SU-DHL-6 (cell line): ENCODE results near the gene DPH2.

ENCODE experiments used
- H2AFZ ChIP-seq: fragments of 200-600 bp; sonication (generic); 2 replicates; pipeline ENCODE4 v1.6.1; 2014; ENCODE audit warnings: low read depth, mild to moderate bottlenecking, moderate library complexity, mixed read lengths, antibody characterized with exemption, low read length; ENCODE audit not compliant: severe bottlenecking
- H3F3A ChIP-seq: fragments of 200-600 bp; shearing (Covaris generic); 2 replicates; pipeline ENCODE4 v1.6.0; 2016; ENCODE audit warnings: antibody characterized with exemption, mild to moderate bottlenecking; ENCODE audit not compliant: insufficient read depth
- H3K27ac ChIP-seq: fragments of 200-600 bp; sonication (generic); 2 replicates; pipeline ENCODE4 v1.5.1; 2016; ENCODE audit warnings: low read depth, mild to moderate bottlenecking, low read length, moderate library complexity, mixed read lengths
- H3K27me3 ChIP-seq: fragments of 200-600 bp; sonication (generic), shearing (Covaris generic); 2 replicates; pipeline ENCODE4 v1.6.0; 2014; ENCODE audit warnings: mild to moderate bottlenecking, low read length
- H3K36me3 ChIP-seq: fragments of 200-600 bp; sonication (generic); 2 replicates; pipeline ENCODE4 v1.6.1; 2014; ENCODE audit warnings: mild to moderate bottlenecking, low read length, mixed read lengths
- H3K4me2 ChIP-seq: fragments of 300-600, 200-600 bp; shearing (Covaris generic), sonication (generic); 2 replicates; pipeline ENCODE4 v1.6.0; 2014; ENCODE audit warnings: low read length, low read depth, mild to moderate bottlenecking; ENCODE audit not compliant: poor library complexity, severe bottlenecking
- H3K4me3 ChIP-seq: fragments of 200-600 bp; sonication (generic); 2 replicates; pipeline ENCODE4 v1.5.1; 2014; ENCODE audit warnings: antibody characterized with exemption, low read length, mild to moderate bottlenecking, mixed read lengths; ENCODE audit not compliant: insufficient read depth, poor library complexity, severe bottlenecking
- H3K79me2 ChIP-seq: fragments of 200-600 bp; sonication (generic); 2 replicates; pipeline ENCODE4 v1.6.1; 2014; ENCODE audit warnings: mild to moderate bottlenecking, low read length, moderate library complexity; ENCODE audit not compliant: insufficient read depth
- H3K9ac ChIP-seq: fragments of 200-600 bp; sonication (generic); 2 replicates; pipeline ENCODE4 v1.7.0; 2014; ENCODE audit warnings: mild to moderate bottlenecking, low read length
- H3K9me2 ChIP-seq: fragments of 200-600 bp; sonication (generic); replicated peaks from 2 replicates; pipeline ENCODE4 v1.6.1; 2014; ENCODE audit warnings: low read length; ENCODE audit not compliant: insufficient read depth
- H3K9me3 ChIP-seq: fragments of 200-600 bp; sonication (generic); 2 replicates; pipeline ENCODE4 v1.6.1; 2014; ENCODE audit warnings: low read length, mixed read lengths; ENCODE audit not compliant: insufficient read depth
- H4K20me1 ChIP-seq: fragments of 200-600 bp; sonication (generic); 2 replicates; pipeline ENCODE4 v1.6.1; 2014; ENCODE audit warnings: low read depth, mild to moderate bottlenecking, antibody characterized with exemption, low read length, moderate library complexity, mixed read lengths
- CTCF ChIP-seq: fragments of 200-600 bp; sonication (generic); IDR thresholded peaks from one replicate; pipeline ENCODE4 v1.5.1; 2017; ENCODE audit warnings: antibody characterized with exemption, mild to moderate bottlenecking, low read length, moderate library complexity; ENCODE audit not compliant: insufficient read depth, poor library complexity, severe bottlenecking
- EZH2phosphoT487 ChIP-seq: fragments of 200-600 bp; sonication (generic), shearing (Covaris generic); conservative IDR thresholded peaks from 2 replicates; pipeline ENCODE4 v1.6.1; 2018; ENCODE audit warnings: mild to moderate bottlenecking, antibody characterized with exemption, low read length, moderate library complexity, mixed read lengths

Gene DPH2

GRCh38 chr1:43994071-43994470 lies 24.3 kb downstream of the DPH2 start:
- Histone ChIP-seq H3K36me3 (no peaks in the 10 kb centered on the region), H3K79me2 (no peaks in the 10 kb centered on the region), H3K4me3 (no peak overlapping the region), H3F3A (peaks cover 10% of the 10 kb centered on the region; the same call in 1 of the 2 replicates), H3K4me2 (no peak overlapping the region), H3K9me2 (no peaks in the 10 kb centered on the region), H4K20me1 (no peaks in the 10 kb centered on the region), H3K9ac (no peak overlapping the region), H3K9me3 (no peaks in the 10 kb centered on the region), H3K27ac (no peak overlapping the region), H3K27me3 (no peaks in the 10 kb centered on the region), H2AFZ (no peak overlapping the region)
- no peak for TF ChIP-seq EZH2phosphoT487
- TF ChIP-seq CTCF: no peak

GRCh38 chr1:43994794-43995790 lies 25.3 kb downstream of the DPH2 start:
- no peaks in the 10 kb centered on the region for H3K27me3 ChIP-seq
- 0 out of 2 replicates have a peak, but pooled peaks cover under 1% of the 10 kb centered on the region for H3F3A ChIP-seq
- no peak overlapping the region for H3K4me3 ChIP-seq
- H3K4me2 ChIP-seq: no peak overlapping the region
- no peaks in the 10 kb centered on the region for H4K20me1 ChIP-seq
- no peak for TF ChIP-seq EZH2phosphoT487
- TF ChIP-seq CTCF: peak; percentile 11
- H3K9me3 ChIP-seq: no peaks in the 10 kb centered on the region
- H2AFZ ChIP-seq: no peak overlapping the region
- no peaks in the 10 kb centered on the region for H3K36me3 ChIP-seq
- no peaks in the 10 kb centered on the region for H3K9me2 ChIP-seq
- H3K9ac ChIP-seq: no peak overlapping the region
- H3K27ac ChIP-seq: no peak overlapping the region
- no peaks in the 10 kb centered on the region for H3K79me2 ChIP-seq

- Histone ChIP-seq H4K20me1 (no peaks in the 10 kb centered on the region), H3K9me3 (no peaks in the 10 kb centered on the region), H3K27ac (no peak overlapping the region), H3K4me3 (no peak overlapping the region), H3K4me2 (no peak overlapping the region), H3K79me2 (no peaks in the 10 kb centered on the region), H3K36me3 (no peaks in the 10 kb centered on the region), H2AFZ (no peak overlapping the region), H3K9me2 (no peaks in the 10 kb centered on the region), H3K27me3 (no peaks in the 10 kb centered on the region), H3K9ac (no peak overlapping the region), H3F3A (no peaks in the 10 kb centered on the region)
- TF ChIP-seq CTCF: no peak
- no peak for TF ChIP-seq EZH2phosphoT487
These were observed 26.3 kb downstream of the DPH2 start for GRCh38 chr1:43995984-43996732.
